SHP77 (cell line): ENCODE data around the gene ARL2.
"Not testable (repeated sequence)": the region's sequence is repeated elsewhere in the genome, so short reads cannot be mapped to it uniquely, and the experiment has no call there.

ENCODE experiments used
- DNase-seq, 2 experiments: peaks; one replicate each; lab custom pipeline; 2025; lab: John Stamatoyannopoulos, UW

The ARL2 gene

DNA sequence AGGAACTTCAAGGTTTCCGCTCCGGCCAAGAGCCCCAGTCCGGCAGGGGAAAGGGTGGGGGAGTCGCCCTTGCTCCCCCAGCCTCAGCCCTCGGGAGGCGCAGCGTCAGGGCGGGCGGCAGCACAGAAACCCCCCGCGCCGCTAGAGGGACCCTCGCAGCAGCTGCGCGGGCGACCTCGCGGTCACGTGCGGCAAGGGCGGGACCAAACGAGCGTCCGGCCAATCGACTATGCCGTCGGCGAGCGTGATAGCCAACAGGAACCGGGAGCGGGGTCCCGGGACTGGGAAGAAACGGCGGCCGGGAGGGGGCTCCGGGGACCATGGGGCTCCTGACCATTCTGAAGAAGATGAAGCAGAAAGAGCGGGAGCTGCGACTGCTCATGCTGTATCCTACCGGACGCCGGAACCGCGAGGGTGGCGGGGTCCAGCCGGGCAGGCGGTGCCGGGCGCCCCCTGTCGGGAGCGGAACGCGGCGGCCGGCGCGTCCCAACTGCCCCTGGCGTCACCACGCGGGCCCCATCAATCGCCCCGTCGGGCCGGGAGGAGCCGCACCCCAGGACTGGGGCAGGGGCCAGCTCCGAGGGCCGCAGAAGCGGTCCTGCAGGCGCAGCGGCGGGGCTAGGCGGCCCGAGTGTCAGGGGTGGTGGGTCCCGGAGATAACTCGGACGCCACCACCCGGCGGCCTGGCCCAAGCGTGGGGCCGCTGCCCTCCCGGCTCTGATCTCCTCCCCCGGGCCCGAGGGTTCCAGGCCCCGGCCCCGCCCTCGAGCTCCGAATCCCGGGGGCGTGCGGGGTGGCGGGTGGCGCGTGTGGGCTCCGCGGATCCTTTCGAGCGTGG lies at the start of gene ARL2:
Gene ARL2 (plus strand): TSS at position 273 of the 838 bp plus-strand sequence. CDS start 48 bp downstream, at position 321.
- peak; percentile 77 to 88 for DNase-seq

DNA sequence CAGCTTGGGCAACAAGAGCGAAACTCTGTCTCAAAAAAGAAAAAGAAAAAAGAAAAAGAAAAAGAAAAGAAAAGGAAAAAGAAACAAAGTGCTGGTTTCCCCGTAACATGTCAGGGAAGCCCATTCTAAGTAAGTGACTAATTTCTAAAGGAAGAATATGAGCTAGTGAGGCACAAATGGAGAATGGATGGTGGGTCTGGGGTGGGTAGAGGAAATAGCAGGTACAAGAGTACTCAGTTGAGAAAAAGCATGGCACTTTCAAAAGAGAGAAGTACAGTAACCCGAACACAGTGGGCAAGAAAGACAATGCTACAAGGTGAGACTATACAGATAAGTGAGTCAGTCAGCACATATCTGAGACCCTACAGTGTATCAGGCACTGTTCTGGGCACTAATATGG lies 46.6 kb upstream of the ARL2 start:
- no peak for DNase-seq

DNA sequence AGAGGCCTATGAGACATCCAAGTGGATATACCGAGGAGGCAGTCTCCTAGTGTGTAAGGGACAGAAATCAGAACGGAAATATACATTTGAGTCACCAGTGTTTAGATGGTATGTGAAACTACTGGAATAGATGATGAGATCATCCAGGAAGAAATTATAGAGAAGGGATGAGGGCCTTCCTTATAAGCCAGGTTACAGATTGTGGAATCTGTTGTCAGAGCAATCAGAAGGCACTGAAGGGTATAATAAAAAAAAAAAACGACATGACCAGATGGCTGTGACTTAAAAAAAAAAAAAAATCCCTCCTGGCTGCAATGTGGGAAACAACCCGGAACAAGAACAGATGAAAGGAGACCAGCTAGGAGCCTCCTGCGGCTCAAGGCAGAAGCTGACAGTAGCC lies 44.8 kb upstream of the ARL2 start:
- no peak for DNase-seq

DNA sequence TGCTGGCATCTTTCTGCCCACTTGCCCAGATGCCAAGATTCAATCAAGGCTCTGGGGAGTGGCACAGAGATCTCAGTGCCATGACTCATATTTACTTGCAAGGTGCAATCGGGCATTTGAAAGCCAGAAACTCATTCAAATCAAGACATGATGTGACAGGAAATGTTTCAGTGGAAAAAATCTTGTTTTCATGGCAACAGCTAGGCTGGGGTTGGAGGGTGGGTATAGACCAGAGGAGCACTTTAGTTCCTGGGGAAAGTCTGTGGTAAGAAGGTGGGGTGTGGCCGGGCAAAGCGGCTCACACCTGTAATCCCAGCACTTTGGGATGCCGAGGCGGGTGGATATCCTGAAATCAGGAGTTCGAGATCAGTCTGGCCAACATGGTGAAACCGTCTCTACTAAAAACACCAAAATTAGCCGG lies 43.2 kb upstream of the ARL2 start:
- no peak for DNase-seq

DNA sequence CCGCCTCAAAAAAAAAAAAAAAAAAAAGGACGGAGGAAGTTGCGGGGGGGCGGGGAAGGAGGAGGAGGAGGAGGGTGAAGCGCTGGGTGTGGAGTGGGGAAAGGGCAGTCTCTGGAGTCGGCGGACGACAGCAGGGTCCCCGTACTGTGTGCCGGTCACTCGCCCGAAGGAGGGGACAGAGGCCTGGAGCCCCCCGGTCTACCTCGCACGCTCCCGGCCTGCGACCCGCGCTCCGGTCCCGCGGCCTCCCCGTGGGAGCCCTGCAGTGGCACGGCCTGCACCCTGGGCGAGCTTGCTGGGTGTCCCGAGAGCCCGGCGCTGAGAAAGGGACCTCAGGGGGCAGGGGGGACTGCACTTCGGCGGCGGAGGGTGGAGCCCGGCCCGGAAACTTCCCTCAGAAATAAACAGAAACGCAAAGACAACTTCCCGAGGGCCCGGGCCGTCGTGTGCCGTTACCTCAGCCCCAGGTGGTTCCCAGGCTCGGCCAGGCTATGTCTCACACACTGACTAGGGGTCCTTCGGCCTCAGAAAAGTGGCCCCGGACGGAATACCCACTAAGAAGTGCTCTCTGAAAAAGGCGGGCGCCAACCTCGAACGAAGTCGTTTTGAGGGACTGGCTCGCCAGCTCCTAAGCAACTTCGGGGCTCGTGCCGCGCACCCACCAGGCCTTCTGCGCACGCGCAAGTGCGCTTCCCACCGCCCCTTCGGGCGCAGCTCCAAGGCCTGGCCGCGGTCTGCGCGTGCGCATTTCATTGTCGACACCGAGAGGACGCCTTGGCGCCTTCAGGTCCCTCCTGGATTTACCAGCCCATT lies 42.3 kb upstream of the ARL2 start, which contains the start of gene MAJIN:
Gene MAJIN (minus strand): TSS at position 688 of the 813 bp plus-strand sequence. CDS start 12,703 bp downstream, outside the sequence.
- DNase-seq = no peak

DNA sequence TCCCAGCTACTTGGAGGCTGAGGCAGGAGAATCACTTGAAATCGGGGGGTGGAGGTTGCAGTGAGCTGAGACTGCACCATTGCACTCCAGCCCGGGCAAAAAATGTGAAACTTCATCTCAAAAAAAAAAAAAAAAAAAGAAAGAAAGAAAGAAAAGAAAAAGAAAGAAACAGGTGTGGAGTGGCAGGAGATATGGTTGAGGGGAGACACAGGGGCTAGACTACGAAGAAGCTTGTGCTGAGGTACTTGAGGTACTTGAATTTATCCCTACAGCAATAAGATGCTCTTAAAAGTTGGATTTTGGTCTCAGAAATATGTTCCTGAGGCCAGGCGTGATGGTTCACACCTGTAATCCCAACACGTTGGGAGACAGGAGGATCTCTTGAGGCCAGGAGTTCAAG lies 39.8 kb upstream of the ARL2 start:
- no peak for DNase-seq

DNA sequence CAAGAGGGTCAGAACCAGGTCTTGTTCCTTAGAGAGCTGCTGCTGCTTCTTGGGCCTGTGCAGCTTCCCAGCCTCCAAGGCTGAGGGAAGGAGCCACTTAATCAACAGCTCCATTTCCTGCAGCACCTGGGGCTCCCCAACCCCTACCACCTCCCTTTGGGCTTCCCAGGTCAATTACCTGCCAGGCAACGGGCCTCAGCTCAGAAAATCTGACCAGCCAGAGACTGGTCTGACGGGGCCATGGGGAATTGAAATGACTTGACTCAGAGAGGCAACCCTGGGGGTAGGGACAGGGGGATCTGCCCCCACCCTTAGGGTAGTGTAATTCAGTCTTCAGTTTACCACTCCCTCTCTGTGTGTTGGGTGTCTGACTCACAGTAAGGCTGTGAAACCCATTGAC lies 37.3 kb upstream of the ARL2 start:
- no peak for DNase-seq

DNA sequence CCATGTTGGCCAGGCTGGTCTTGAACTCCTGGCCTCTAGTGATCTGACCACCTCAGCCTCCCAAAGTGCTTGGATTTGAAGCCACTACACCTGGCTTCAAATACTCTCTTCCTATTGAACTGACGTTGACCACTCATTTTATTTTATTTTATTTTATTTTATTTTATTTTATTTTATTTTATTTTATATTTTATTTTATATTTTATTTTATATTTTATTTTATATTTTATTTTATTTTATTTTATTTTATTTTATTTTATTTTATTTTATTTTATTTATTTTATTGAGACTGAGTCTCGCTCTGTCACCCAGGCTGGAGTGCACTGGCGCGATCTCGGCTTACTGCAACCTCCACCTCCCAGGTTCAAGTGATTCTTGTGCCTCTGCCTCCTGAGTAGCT lies 30.6 kb upstream of the ARL2 start:
- DNase-seq = not testable (repeated sequence)

DNA sequence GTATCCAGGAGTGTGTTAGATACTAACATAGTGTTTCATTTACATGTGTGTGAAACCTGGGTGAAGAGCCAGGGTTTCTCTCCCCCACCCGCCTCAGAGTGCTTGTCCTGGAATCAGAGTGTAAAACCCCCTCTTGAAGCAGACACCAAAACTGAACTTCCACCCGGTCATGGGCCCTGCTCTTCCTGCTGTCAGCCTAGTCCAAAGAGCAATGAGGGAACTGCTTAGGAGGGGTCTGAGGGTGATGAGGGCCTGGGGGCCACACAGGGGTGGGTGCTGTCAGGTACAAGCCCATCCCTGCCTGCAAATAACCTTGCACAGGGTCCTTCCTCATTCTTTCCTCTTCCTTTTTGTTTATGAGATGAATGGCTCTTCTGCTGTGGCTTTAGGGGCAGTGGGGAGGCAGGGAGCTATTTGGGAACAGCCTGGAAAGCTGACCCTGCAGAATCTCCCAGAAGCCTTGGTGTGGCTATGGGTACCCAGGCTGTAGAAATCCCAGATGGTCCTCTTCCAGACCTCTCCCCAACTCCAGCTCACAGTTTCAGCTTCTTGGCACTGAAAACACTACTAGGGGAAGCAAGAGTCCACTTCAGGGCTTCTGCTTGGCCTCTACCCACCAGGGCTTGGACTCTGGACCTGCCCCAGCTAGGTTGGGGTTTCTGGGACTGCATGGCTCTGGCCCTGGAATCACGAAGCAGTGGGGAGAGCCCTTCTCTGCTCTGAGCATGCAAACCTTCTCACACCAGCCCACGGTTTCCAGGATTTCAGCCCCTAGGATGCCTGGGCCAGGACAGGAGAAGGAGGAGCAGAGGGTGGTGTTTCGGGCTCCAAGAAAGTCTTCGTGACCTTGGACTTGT lies 25.7 kb upstream of the ARL2 start:
- DNase-seq = no peak

DNA sequence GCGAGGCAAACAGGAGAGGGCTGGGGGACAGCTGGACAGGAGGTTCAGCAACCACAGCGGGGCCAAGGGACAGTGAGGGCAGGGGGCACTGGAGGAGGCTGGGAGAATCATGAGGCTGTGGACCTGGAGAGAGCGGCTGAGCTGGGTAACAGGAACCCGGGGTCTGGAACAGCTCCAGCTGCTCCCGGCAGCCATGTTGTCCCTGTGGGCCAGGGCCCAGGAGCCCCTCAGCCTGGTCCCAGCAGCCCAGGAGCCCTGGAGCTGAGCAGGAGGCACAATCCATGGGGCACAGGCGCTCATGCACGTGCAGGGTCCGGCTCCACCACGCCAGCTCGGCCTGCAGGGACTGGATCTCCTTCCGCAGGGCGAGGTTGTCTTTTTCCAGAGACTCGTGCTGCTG lies 24.5 kb upstream of the ARL2 start:
- DNase-seq = no peak

DNA sequence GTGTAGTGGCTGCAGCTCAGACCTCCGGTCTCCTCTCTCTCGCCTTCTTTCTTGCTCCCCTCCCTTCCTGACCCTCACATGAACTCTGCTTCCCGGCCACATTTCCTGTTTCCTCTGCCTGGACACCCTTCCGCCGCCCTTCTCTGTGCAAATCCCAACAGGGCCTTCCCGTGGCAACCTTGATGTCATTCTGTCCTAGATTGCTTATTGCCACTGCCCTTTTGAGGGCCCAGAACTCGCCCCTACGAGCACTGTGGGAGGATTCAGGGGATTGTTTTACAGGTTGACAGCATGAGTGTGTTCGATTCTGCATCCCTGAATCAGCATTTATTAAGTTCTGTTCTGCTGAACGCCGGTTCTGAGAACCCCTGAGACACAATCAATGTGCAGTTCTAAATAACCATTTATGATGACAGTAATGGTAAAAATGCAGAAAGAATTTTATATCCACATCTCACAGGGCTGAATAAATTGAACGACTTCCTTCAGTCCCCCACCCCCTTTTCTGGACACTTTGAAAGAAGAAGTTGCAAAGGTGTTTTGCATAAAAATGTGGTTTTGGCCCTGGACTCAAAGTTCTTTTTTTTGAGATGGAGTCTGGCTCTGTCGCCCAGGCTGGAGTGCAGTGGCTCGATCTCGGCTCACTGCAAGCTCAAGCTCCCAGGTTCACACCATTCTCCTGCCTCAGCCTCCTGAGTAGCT lies 23.6 kb upstream of the ARL2 start:
- DNase-seq = no peak

DNA sequence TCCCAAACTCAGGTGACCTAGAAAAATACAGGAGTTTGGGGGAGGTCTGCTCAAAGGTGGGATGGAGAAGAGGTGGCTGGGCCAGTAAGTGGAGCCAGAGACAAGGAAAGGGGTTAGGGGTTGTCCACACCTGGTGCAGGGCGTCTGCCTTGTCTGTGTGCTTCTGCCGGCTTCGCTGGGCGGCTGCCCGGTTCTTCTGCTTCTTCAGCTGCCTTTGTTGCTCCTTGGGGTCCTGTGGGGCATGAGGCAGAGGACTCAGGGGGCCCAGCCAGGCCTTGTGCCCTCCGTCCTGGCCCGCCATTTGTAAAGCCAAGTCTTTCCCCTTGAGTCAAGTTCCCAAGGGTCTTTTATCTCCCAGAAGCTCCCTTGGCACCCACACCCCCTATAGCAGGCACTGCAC lies 19.6 kb upstream of the ARL2 start:
- DNase-seq = no peak

DNA sequence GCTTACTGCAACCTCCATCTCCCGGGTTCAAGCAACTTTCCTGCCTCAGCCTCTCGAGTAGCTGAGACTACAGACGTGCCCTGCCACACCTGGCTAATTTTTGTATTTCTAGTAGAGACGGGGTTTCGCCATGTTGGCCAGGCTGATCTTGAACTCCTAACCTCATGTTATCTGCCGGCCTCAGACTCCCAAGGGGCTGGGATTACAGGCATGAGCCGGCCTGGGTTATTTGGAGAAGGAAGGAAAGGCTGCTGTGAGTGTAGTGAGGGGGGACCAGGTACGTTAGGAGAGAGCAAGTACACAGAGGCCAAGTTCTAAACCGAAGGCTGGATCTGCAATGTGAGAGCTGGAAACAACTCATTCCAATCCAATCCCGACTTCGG lies 17.6 kb upstream of the ARL2 start:
- DNase-seq = no peak

DNA sequence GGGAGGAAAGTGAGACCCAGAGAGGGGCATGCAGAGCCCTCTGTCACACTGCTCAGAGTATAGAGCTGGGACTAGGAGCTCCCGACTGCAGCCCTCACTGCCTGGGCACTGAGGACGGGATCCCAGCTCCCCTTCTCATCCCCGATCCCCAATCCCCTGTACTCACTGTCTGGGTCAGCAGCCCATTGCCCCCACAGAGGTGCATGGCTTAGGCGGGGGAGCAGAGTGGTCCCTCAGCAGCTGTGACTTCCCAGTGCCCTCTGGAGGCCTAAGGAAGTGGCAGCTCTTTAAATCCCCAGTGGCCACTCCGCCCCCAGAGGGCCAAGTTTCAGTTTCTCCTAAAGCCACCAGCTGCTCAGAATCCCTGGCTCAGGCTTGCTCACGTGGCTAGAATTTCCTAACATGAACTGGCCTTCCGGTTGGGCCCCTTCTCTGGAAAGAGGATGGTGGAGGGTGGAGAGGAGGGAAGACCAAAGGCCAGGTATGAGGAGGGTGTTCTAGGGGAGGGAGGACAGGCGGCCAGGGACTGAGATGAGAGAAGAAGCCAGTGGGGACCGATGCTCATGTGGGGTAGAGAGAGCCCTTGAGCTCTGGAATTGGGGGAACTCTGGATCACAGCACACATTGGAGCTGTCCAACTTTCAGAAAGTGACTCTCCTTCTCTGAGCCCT lies 17.1 kb upstream of the ARL2 start, which contains the start of gene BATF2:
Gene BATF2 (minus strand): TSS at position 262 of the 671 bp plus-strand sequence. CDS start 57 bp downstream, at position 205.
- peak; percentile 82 to 85 for DNase-seq

DNA sequence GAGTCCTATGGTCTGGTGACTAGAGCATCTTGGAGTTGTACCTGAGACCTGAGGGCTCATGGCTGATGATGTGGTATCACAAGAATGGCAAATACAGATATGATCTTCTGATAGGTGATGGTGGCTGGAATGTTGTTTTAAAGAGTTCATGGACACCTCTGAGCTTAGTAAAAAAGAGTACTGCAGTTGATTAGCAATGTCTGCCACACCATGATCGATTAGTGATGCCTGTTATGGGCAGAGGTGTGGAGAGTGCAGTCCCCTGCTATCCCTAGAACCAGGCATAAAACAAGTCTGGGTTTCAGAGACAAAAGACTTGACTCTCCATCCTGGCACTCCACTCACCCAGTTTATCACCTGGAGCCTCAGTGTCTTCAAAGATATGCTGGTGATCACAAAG lies 15.8 kb upstream of the ARL2 start:
- DNase-seq = no peak

DNA sequence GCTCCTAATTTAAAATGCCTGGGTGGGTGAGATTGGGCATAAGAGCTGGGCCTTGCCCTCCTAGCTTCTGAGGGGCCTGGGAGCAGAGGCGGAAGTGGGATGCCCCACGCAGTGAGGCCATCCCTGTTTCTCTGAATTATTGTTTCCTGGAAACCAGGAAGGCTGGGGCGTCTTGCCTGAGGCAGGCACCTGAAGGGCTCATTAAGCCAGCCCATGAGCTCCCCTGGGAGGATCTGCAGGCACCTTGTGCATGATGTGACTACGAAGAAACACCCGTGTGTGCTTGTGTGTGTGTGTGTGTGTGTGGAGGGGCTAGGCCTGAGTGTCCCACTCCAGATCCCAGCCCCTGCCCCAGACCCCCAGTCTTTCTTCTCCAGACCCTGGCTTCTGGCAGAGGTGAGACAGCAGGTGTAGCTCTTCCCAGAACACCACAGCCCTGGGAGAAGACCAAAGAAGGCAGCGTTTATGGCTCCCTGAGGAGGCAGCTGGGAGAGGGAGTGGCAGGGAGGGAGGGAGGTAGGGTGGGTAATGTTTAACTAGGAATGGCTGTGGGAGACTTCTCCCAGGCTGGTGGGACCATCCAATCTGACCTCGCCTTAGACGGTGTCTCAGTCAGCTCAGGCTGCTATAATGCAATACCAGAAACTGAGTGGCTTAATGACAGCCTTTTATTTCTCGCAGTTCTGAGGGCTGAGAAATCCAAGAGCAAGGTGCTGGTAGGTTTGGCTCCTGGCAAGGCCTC lies 15.1 kb upstream of the ARL2 start:
- DNase-seq = no peak

DNA sequence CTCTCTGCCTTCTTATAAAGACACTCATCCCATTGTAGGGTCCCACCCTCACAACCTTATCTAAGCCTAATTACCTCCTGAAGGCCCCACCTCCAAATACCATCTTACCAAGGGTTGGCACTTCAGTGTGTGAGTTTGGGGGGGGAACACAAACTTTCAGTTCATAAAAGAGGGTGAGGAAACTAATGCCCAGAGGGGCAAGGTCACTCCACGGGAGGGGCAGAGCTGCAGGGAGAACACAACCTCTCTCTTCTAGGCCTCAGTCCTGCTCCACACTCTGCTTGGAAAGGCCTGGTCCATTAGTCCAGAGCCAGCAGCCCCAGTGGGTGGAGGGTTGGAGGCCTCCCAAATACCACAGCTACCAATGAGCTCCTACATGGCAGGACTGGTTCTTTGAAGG lies 14.5 kb upstream of the ARL2 start:
- no peak for DNase-seq

DNA sequence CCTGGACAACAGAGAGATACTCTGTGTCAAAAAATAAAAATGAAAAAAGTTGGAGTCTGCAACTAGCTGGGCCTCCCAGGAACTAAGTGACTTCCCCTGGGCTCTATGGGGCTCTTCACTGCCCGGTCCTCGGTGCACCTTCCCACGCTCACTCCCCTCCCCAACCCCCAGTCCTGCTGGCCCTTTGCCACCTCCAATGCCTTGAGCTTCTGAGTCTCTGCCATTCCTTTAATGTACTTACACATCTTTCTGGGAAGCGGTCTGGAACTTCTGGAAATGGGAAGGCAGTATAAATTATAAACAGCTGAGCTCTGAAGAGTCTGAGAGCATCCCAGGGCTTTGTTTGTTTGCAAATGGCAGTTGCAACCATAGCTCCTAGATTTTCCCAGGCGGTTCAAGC lies 11.3 kb upstream of the ARL2 start:
- DNase-seq = no peak

DNA sequence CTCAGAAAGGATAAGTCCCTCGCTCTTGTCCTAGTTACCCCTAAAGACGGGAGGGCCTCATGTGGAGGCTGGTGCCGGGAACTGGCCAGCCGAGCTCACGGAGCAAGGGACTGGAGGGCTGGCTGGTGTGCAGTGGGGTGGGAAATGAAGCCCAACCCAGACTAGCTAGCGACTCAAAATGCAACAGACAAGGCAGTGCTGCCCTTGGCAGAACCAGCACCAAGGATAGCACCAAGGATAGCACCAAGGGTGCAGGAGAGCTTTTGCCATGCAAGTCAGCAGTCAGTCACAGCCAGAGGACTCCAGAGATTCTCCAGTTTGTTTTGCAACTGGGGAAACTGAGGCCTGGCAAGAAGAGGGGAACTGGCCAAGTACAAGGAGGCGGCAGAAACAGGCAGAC lies 10.7 kb upstream of the ARL2 start:
- no peak for DNase-seq

DNA sequence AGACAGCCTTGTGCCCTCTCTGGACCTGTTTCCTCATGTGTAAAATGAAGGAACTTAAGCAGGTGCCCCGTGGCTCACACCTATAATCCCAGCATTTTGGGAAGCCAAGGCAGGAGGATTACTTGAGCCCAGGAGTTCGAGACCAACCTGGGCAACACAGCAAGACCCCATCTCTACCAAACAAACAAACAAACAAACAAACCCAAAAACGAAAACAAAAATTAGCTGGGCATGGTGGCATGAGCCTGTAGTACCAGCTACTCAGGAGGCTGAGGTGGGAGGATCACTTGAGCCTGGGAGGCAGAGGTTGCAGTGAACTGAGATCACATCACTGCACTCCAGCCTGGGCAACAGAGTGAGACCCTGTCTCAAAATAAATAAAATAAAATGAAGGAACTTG lies 10.0 kb upstream of the ARL2 start:
- DNase-seq = not testable (repeated sequence)
